OCI-LY1 (cell line): ENCODE data around the gene PPM1G.
"Not testable (repeated sequence)": the region's sequence is repeated elsewhere in the genome, so short reads cannot be mapped to it uniquely, and the experiment has no call there.

ENCODE experiments used
- H2AFZ ChIP-seq: fragments of 200-600 bp; sonication (generic), shearing (Covaris generic); 2 replicates; pipeline ENCODE4 v1.6.0; 2014; ENCODE audit warnings: antibody characterized with exemption, mild to moderate bottlenecking, low read length
- H3F3A ChIP-seq: fragments of 200-600 bp; sonication (generic), shearing (Covaris generic); 2 replicates; pipeline ENCODE4 v1.6.0; 2014; ENCODE audit warnings: mild to moderate bottlenecking, antibody characterized with exemption, low read length, moderate library complexity; ENCODE audit not compliant: insufficient read depth
- H3K27ac ChIP-seq: fragments of 200-600 bp; sonication (generic); 2 replicates; pipeline ENCODE4 v1.5.1; 2014; ENCODE audit warnings: low read length, mixed run types, mild to moderate bottlenecking, low read depth; ENCODE audit not compliant: poor library complexity, severe bottlenecking
- H3K27me3 ChIP-seq: fragments of 200-600 bp; sonication (generic); 2 replicates; pipeline ENCODE4 v1.6.0; 2014; ENCODE audit warnings: antibody characterized with exemption, mild to moderate bottlenecking, low read length, moderate library complexity; ENCODE audit not compliant: insufficient read depth
- H3K36me3 ChIP-seq: fragments of 200-600 bp; sonication (generic); 2 replicates; pipeline ENCODE4 v1.6.1; 2014; ENCODE audit warnings: mild to moderate bottlenecking, antibody characterized with exemption, low read length, moderate library complexity, mixed read lengths; ENCODE audit not compliant: insufficient read depth
- H3K4me1 ChIP-seq: fragments of 200-600 bp; sonication (generic); 2 replicates; pipeline ENCODE4 v1.5.1; 2014; ENCODE audit warnings: mild to moderate bottlenecking, low read length, moderate library complexity; ENCODE audit not compliant: insufficient read depth, severe bottlenecking
- H3K4me2 ChIP-seq: fragments of 200-600 bp; sonication (generic), shearing (Covaris generic); 2 replicates; pipeline ENCODE4 v1.6.1; 2014; ENCODE audit warnings: low read length
- H3K4me3 ChIP-seq: fragments of 200-600 bp; sonication (generic); 2 replicates; pipeline ENCODE4 v1.5.1; 2014; ENCODE audit warnings: low read length, low read depth, mild to moderate bottlenecking, mixed read lengths; ENCODE audit not compliant: poor library complexity, severe bottlenecking
- H3K79me2 ChIP-seq: fragments of 200-600 bp; shearing (Covaris generic); 2 replicates; pipeline ENCODE4 v1.6.1; 2016; ENCODE audit warnings: mixed run types, low read length, mixed read lengths; ENCODE audit not compliant: insufficient read depth
- H3K9ac ChIP-seq: fragments of 200-600 bp; sonication (generic), shearing (Covaris generic); 2 replicates; pipeline ENCODE4 v1.6.1; 2014; ENCODE audit warnings: mild to moderate bottlenecking, low read length, mixed read lengths
- H3K9me2 ChIP-seq: fragments of 200-600 bp; sonication (generic), shearing (Covaris generic); 2 replicates; pipeline ENCODE4 v1.6.1; 2014; ENCODE audit warnings: low read depth, mild to moderate bottlenecking, low read length, mixed read lengths
- H3K9me3 ChIP-seq: fragments of 200-600 bp; shearing (Covaris generic); 2 replicates; pipeline ENCODE4 v1.6.1; 2014; ENCODE audit warnings: low read length, mixed read lengths
- H4K20me1 ChIP-seq: fragments of 200-600 bp; sonication (generic), shearing (Covaris generic); 2 replicates; pipeline ENCODE4 v1.6.0; 2016; ENCODE audit warnings: mild to moderate bottlenecking, low read length; ENCODE audit not compliant: insufficient read depth
- EZH2 ChIP-seq: fragments of 200-600 bp; sonication (generic), shearing (Covaris generic); IDR thresholded peaks from 2 replicates; pipeline ENCODE4 v1.8.0; 2017; ENCODE audit warnings: borderline replicate concordance, mixed run types, mild to moderate bottlenecking, antibody characterized with exemption, low read length, moderate library complexity, mixed read lengths
- TF ChIP-seq, protein P1 (sequence below): fragments of 200-600 bp; sonication (generic), shearing (Covaris generic); IDR thresholded peaks from 2 replicates; pipeline ENCODE4 v1.5.1; 2017; ENCODE audit warnings: mild to moderate bottlenecking, antibody characterized with exemption, low read length, moderate library complexity, mixed read lengths

PPM1G gene

DNA sequence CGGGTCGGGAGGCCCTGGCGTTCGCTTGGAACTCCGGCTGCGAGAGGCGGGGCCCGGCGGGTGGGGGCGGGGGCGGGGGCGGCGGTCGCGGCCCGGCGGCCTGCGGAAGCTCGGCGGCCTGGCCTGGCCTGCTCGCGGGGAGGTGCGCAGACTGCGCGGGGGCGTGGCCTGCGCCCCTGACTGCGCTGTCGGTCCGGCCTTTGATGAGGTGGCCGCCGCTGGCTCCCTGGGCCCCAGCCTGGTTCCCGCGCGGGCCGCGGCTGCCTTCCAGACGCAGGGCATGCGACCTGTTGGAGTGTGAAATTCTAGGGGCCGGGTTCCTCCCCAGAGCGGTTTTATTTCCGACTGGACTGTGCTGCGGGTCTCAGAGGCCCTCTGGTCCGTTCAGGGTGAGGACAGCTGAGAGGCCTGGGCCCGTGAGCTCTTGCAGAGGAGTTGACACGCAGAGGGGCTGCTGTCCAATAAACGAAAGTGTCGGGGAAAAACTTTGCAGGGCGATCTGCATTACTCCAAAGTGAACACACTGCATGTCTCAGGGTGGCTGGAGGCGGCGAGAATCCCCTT lies 19.7 kb upstream of the PPM1G start:
- H3K9ac ChIP-seq = peak overlapping the region; percentile 85
- peaks cover 25% of the 10 kb centered on the region for H3K79me2 ChIP-seq
- peaks cover 11% of the 10 kb centered on the region; the same call in 1 of the 2 replicates for H3K36me3 ChIP-seq
- peak overlapping the region; percentile 88 for H3K4me3 ChIP-seq
- TF ChIP-seq, protein P1, sequence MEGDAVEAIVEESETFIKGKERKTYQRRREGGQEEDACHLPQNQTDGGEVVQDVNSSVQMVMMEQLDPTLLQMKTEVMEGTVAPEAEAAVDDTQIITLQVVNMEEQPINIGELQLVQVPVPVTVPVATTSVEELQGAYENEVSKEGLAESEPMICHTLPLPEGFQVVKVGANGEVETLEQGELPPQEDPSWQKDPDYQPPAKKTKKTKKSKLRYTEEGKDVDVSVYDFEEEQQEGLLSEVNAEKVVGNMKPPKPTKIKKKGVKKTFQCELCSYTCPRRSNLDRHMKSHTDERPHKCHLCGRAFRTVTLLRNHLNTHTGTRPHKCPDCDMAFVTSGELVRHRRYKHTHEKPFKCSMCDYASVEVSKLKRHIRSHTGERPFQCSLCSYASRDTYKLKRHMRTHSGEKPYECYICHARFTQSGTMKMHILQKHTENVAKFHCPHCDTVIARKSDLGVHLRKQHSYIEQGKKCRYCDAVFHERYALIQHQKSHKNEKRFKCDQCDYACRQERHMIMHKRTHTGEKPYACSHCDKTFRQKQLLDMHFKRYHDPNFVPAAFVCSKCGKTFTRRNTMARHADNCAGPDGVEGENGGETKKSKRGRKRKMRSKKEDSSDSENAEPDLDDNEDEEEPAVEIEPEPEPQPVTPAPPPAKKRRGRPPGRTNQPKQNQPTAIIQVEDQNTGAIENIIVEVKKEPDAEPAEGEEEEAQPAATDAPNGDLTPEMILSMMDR = no peak
- no peak for TF ChIP-seq EZH2
- no peaks in the 10 kb centered on the region for H3K9me3 ChIP-seq
- peak overlapping the region; percentile 95 for H3K4me2 ChIP-seq
- peaks cover 23% of the 10 kb centered on the region for H3K4me1 ChIP-seq
- H4K20me1 ChIP-seq = no peaks in the 10 kb centered on the region
- H3K27me3 ChIP-seq = no peaks in the 10 kb centered on the region
- H3F3A ChIP-seq = no peaks in the 10 kb centered on the region
- H3K27ac ChIP-seq = peak overlapping the region; percentile 45
- H2AFZ ChIP-seq = no peak overlapping the region
- no peaks in the 10 kb centered on the region for H3K9me2 ChIP-seq

DNA sequence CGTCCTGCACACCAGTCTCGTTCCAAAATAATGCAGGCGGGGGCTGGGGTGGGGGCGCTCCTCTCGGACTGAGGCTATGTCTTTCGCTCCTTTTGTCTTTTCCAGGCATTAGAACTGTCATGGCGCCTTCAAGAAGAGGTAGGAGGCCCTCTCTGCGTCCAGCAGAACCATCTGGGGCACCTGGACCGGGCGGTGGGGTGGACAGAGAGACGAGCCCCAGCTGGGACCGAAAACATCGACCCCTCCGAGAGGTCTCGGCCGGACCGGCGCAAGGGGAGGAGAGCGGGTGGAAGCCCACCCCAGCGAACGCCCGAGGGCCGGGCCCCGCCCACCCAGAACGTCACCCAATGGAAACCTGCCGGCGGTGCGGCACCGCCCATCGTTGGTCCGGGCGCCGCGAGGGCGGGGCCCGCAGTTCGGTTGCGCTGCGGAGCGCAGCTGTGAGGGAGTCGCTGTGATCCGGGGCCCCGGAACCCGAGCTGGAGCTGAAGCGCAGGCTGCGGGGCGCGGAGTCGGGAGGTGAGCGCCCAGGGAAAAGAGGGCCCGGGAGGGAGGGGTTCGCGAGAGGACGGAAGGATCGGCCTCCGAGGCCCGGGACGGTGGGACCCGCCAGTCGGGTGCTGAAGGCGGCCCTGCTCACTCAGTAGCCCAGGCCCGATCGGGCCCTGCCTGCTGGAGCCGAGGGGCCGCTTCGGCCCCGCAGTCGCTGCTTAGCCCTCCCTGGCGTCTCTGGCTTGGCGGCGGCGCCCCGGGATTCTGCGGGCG lies 19.0 kb upstream of the PPM1G start, which contains the start of gene NRBP1:
Gene NRBP1 (plus strand): TSS at position 419 of the 765 bp plus-strand sequence. CDS start 4,643 bp downstream, outside the sequence.
- H2AFZ ChIP-seq = peak within 1 kb of the TSS; percentile 59

DNA sequence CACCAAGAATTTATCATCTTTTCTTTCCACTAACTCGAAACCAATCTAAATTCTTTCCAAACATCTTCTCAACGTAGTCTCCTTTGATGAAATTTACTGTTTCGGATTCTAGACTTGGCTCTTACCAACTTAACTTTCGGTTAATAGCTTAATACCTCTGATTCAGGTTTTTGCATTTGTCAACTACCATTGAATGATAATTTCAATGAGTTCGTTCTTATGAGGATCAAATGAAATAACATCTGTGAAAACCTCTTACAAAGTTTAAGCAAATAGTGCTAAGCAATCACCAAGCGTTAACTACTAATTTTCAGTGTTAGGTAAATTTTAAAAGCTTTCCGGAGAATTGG lies 18.4 kb upstream of the PPM1G start:
- Histone ChIP-seq H3K79me2 (peaks cover 25% of the 10 kb centered on the region), H3K4me3 (peak overlapping the region; percentile 88), H3K27ac (peak overlapping the region; percentile 39), H4K20me1 (no peaks in the 10 kb centered on the region), H3K4me1 (peaks cover 23% of the 10 kb centered on the region), H3K27me3 (no peaks in the 10 kb centered on the region), H3F3A (no peaks in the 10 kb centered on the region), H3K4me2 (peak overlapping the region; percentile 64), H3K36me3 (no peaks in the 10 kb centered on the region), H3K9me3 (no peaks in the 10 kb centered on the region), H3K9me2 (no peaks in the 10 kb centered on the region), H3K9ac (peak overlapping the region; percentile 85), H2AFZ (peak overlapping the region; percentile 59)
- TF ChIP-seq, protein P1 = no peak
- TF ChIP-seq EZH2 = no peak

More for the DNA sequence above, 19.0 kb upstream of the PPM1G start, which contains the start of gene NRBP1:
- peaks cover 25% of the 10 kb centered on the region for H3K79me2 ChIP-seq
- peak within 1 kb of the TSS; percentile 85 for H3K9ac ChIP-seq
- peak within 1 kb of the TSS; percentile 45 for H3K27ac ChIP-seq
- no peaks in the 10 kb centered on the region for H3F3A ChIP-seq
- no peaks in the 10 kb centered on the region for H3K9me3 ChIP-seq
- no peaks in the 10 kb centered on the region for H3K27me3 ChIP-seq
- TF ChIP-seq EZH2 = no peak
- TF ChIP-seq, protein P1 = peak; percentile 40; the same call in 1 of the 2 replicates
- H4K20me1 ChIP-seq = no peaks in the 10 kb centered on the region
- H3K4me1 ChIP-seq = peaks cover 23% of the 10 kb centered on the region
- no peaks in the 10 kb centered on the region for H3K9me2 ChIP-seq
- peak within 1 kb of the TSS; percentile 88 for H3K4me3 ChIP-seq
- peak within 1 kb of the TSS; percentile 95 for H3K4me2 ChIP-seq
- H3K36me3 ChIP-seq = peaks cover 5% of the 10 kb centered on the region; the same call in 1 of the 2 replicates

DNA sequence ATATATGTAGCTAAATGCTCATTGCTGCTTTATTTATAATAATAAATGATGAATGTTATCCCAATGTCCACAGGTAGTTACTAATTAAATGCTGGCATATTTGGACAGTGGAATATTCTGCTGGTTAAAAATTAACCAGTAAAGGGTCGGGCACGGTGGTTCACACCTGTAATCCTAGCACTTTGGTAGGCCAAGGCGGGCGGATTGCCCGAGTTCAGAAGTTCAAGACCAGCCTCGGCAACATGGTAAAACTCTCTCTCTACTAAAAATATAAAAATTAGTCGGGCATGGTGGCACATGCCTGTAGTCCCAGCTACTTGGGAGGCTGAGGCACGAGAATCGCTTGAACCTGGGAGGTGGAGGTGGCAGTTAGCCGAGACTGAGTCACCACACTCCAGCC lies 15.6 kb upstream of the PPM1G start:
- not testable (repeated sequence) for H4K20me1 ChIP-seq, H3K36me3 ChIP-seq, H3K9me3 ChIP-seq, H3F3A ChIP-seq, H3K27me3 ChIP-seq, H3K9ac ChIP-seq, H3K4me2 ChIP-seq, H3K27ac ChIP-seq, H3K9me2 ChIP-seq, H3K4me3 ChIP-seq, H2AFZ ChIP-seq
- H3K79me2 ChIP-seq = peaks cover 10% of the 10 kb centered on the region
- H3K4me1 ChIP-seq = peaks cover 14% of the 10 kb centered on the region
